NCI-H82 (cell line): ENCODE measurements around the gene FBXO46.
A peak's percentile ranks its signal among the peaks of the same experiment; 100 is the strongest.
"Not testable (repeated sequence)": the region's sequence is repeated elsewhere in the genome, so short reads cannot be mapped to it uniquely, and the experiment has no call there.

Experiments
- DNase-seq: peaks from one replicate; lab custom pipeline; 2025; lab: John Stamatoyannopoulos, UW

The FBXO46 gene

GRCh38 chr19:45720065-45720464 lies 10.6 kb downstream of the FBXO46 start:
- DNase-seq, result not testable (repeated sequence)

- peak; percentile 52 for DNase-seq
Measured at GRCh38 chr19:45717983-45718650, 12.6 kb downstream of the FBXO46 start.

- peak; percentile 100 for DNase-seq
Measured at GRCh38 chr19:45717131-45717982, 13.3 kb downstream of the FBXO46 start.

GRCh38 chr19:45716359-45717130 lies 14.2 kb downstream of the FBXO46 start:
- peak; percentile 57 for DNase-seq

GRCh38 chr19:45715139-45715538 lies 15.6 kb downstream of the FBXO46 start:
- no peak for DNase-seq

GRCh38 chr19:45713141-45713540 lies 17.6 kb downstream of the FBXO46 start:
- DNase-seq, result no peak

GRCh38 chr19:45712699-45713067 lies 18.0 kb downstream of the FBXO46 start:
- DNase-seq, result no peak

GRCh38 chr19:45711851-45712698 lies 18.6 kb downstream of the FBXO46 start:
- DNase-seq, result no peak

- DNase-seq, result no peak
Measured at GRCh38 chr19:45710356-45711130, 20.2 kb downstream of the FBXO46 start.

GRCh38 chr19:45705710-45706415 lies 24.8 kb downstream of the FBXO46 start:
- no peak for DNase-seq

GRCh38 chr19:45705115-45705514 lies 25.6 kb downstream of the FBXO46 start:
- DNase-seq, result no peak

- DNase-seq, result no peak
Measured at GRCh38 chr19:45701676-45702075, 29.0 kb downstream of the FBXO46 start.

- peak; percentile 91 for DNase-seq
Measured at GRCh38 chr19:45693106-45693788, 37.4 kb downstream of the FBXO46 start.

GRCh38 chr19:45692187-45693105 lies 38.2 kb downstream of the FBXO46 start, which contains the start of gene QPCTL:
Gene QPCTL (plus strand): TSS chr19:45692666. CDS start chr19:45692704, 38 bp downstream.
- DNase-seq, result peak; percentile 100

GRCh38 chr19:45691516-45692186 lies 39.0 kb downstream of the FBXO46 start, which contains the start of gene SNRPD2:
Gene SNRPD2 (minus strand): TSS chr19:45691953. CDS start chr19:45691888, 65 bp downstream.
- DNase-seq, result peak; percentile 98

- DNase-seq, result no peak
Measured at GRCh38 chr19:45687599-45687998, 43.1 kb downstream of the FBXO46 start.

GRCh38 chr19:45685045-45685444 lies 45.7 kb downstream of the FBXO46 start:
- DNase-seq, result not testable (repeated sequence)

- DNase-seq, result peak; percentile 26
Measured at GRCh38 chr19:45682908-45683307, 47.8 kb downstream of the FBXO46 start.
